Karpas-422 (cell line): ENCODE measurements around the gene MEIS3. TPM values are rescaled to one million over a fixed set of nuclear protein-coding genes. Genes with fewer than 3 reads are reported as not detected.

Experiments used
- DNase-seq: peaks from one replicate; pipeline ENCODE4 v3.0.0-alpha.2; 2015
- H2AFZ ChIP-seq: fragments of 200-600 bp; sonication (generic); 2 replicates; pipeline ENCODE4 v1.6.1; 2014; ENCODE audit warnings: antibody characterized with exemption, low read length, mixed read lengths
- H3K27ac ChIP-seq: fragments of 200-600 bp; sonication (generic); 2 replicates; pipeline ENCODE4 v1.5.1; 2014; ENCODE audit warnings: mild to moderate bottlenecking, low read length, moderate library complexity
- H3K27me3 ChIP-seq: fragments of 200-600 bp; sonication (generic); 2 replicates; pipeline ENCODE4 v1.6.1; 2014; ENCODE audit warnings: low read length, mixed read lengths
- H3K36me3 ChIP-seq: fragments of 200-600 bp; sonication (generic); 2 replicates; pipeline ENCODE4 v1.6.1; 2014; ENCODE audit warnings: low read length, mixed read lengths; ENCODE audit not compliant: insufficient read depth
- H3K4me1 ChIP-seq: fragments of 200-600 bp; sonication (generic); 2 replicates; pipeline ENCODE4 v1.6.1; 2014; ENCODE audit warnings: mild to moderate bottlenecking, low read length, mixed read lengths
- H3K4me2 ChIP-seq: fragments of 200-600 bp; sonication (generic); 2 replicates; pipeline ENCODE4 v1.6.1; 2014; ENCODE audit warnings: low read length, low read depth, mild to moderate bottlenecking; ENCODE audit not compliant: poor library complexity, severe bottlenecking
- H3K4me3 ChIP-seq: fragments of 200-600 bp; sonication (generic); 2 replicates; pipeline ENCODE4 v1.5.1; 2014; ENCODE audit warnings: mild to moderate bottlenecking, antibody characterized with exemption, low read length, mixed read lengths
- H3K79me2 ChIP-seq: fragments of 200-600 bp; sonication (generic); 2 replicates; pipeline ENCODE4 v1.6.1; 2014; ENCODE audit warnings: mild to moderate bottlenecking, low read length, mixed read lengths
- H3K9ac ChIP-seq: fragments of 200-600 bp; sonication (generic); 2 replicates; pipeline ENCODE4 v1.6.0; 2014; ENCODE audit warnings: low read length
- H3K9me2 ChIP-seq: fragments of 200-600 bp; sonication (generic), shearing (Covaris generic); replicated peaks from 2 replicates; pipeline ENCODE4 v1.6.0; 2014; ENCODE audit warnings: mild to moderate bottlenecking, low read length, moderate library complexity; ENCODE audit not compliant: insufficient read depth
- H3K9me3 ChIP-seq: fragments of 300-700, 200-600 bp; sonication (generic); 2 replicates; pipeline ENCODE4 v1.6.1; 2014; ENCODE audit warnings: low read length, mixed read lengths
- H4K20me1 ChIP-seq: fragments of 200-600 bp; sonication (generic); 2 replicates; pipeline ENCODE4 v1.6.1; 2014; ENCODE audit warnings: mild to moderate bottlenecking, antibody characterized with exemption, low read length, low read depth; ENCODE audit not compliant: insufficient read depth
- total RNA-seq: library from RNA; depleted of rRNA; stranded (reverse); fragments of >200 nt; shearing (Covaris generic); gene quantifications from 2 replicates; pipeline ENCODE4 v1.2.3, GENCODE V29; 2014; ENCODE audit warnings: low replicate concordance

MEIS3 gene
- total RNA-seq, 1 experiment from 2014 or later, result 3.3 TPM

DNA sequence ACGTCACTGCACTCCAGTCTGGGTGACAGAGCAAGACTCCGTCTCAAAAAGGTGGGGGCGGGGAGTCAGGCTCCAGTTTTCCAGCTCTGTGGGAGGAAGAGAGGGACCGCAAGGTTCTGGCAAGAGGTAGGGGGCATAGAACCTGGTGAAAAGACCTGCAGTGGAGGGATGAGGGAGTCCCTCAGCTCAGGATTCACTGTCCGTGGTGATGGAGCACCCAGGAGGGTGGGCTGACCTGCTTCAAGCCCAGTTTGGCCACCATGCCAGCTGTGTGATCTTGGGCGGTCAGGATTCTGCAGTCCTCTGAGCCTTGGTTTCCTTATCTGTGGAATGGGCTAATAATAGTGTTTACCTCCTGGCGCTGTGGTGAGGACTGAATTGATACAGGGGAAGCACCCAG is 31.2 kb upstream of the MEIS3 start:
- Histone ChIP-seq H3K27me3 (no peaks in the 10 kb centered on the region), H3K9ac (no peak overlapping the region), H4K20me1 (no peaks in the 10 kb centered on the region), H3K4me2 (no peak overlapping the region), H3K4me1 (peaks cover 5% of the 10 kb centered on the region), H3K4me3 (no peak overlapping the region), H3K79me2 (no peaks in the 10 kb centered on the region), H3K9me3 (no peaks in the 10 kb centered on the region), H3K9me2 (no peaks in the 10 kb centered on the region), H3K36me3 (no peaks in the 10 kb centered on the region), H2AFZ (no peak overlapping the region), H3K27ac (no peak overlapping the region)
- no peak for DNase-seq

DNA sequence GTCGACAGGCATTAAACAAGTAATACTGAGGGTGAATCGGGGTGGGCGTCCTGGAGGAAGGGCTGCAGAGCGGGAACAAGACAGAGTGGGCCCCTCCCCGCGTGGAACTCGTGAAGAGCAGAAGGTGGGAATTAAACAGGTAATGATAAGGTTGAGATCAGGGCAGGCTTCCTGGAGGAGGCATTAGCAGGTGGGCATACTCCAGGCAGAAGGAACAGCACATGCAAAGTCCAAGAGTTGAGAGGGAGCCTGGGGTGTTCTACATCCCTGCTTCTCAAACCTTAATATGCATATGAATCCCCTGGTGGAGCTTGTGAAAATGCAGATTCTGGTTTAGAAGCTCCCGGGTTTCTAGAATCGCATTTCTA is 29.0 kb upstream of the MEIS3 start:
- no peak for DNase-seq
- H3K27me3 ChIP-seq, result no peaks in the 10 kb centered on the region
- H2AFZ ChIP-seq, result no peak overlapping the region
- no peaks in the 10 kb centered on the region for H3K9me2 ChIP-seq
- H4K20me1 ChIP-seq, result no peaks in the 10 kb centered on the region
- H3K9ac ChIP-seq, result no peak overlapping the region
- no peak overlapping the region for H3K27ac ChIP-seq
- peaks cover 5% of the 10 kb centered on the region for H3K4me1 ChIP-seq
- no peak overlapping the region for H3K4me3 ChIP-seq
- no peaks in the 10 kb centered on the region for H3K36me3 ChIP-seq
- H3K79me2 ChIP-seq, result no peaks in the 10 kb centered on the region
- H3K4me2 ChIP-seq, result no peak overlapping the region
- no peaks in the 10 kb centered on the region for H3K9me3 ChIP-seq

DNA sequence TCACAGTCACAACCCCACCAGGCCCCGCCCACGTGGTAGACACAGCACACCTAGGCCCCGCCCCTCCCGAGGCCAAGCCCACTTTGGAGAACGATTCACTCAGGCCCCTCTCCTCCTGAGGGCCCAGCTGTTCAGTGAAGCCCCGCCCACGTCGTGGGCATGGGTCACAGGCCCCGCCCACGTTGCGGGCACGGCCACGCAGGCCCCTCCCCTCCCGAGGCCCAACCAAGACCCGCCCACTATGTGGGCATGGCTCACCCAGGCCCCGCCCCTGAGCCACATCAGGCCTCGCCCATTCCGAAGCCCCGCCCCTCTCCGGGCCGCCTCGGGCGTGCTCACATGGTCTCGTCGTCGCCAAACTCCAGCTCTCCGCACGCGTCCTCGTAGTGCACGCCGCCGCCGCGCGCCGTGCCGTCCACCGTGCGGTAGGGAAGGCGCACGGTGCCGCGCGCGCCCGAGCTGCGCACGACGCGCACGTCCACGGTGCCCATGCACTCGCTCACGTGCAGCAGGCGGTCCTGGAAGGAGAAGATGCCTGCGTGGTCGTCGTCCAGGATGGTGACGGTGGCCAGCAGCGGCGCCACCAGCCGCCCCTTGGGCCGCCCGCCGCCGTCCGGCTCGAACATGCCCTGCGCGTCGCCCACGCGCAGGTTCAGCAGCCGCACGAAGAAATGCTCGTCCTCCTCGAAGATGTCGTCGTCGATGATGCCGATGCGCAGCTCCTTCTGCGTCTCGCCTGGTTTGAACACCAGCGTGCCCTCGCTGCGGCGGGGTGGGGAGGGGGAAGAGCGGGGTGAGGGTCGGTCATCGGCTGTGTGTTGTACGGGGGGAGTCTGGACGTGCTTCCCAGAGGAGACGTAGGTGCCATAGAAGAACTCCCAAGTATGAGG is 28.4 kb upstream of the MEIS3 start:
- no peak overlapping the region for H3K4me2 ChIP-seq
- no peaks in the 10 kb centered on the region for H3K9me3 ChIP-seq
- no peaks in the 10 kb centered on the region for H3K9me2 ChIP-seq
- H3K27ac ChIP-seq, result no peak overlapping the region
- H3K27me3 ChIP-seq, result no peaks in the 10 kb centered on the region
- H3K4me1 ChIP-seq, result peaks cover 5% of the 10 kb centered on the region
- no peaks in the 10 kb centered on the region for H3K79me2 ChIP-seq
- no peak overlapping the region for H2AFZ ChIP-seq
- no peak overlapping the region for H3K9ac ChIP-seq
- H3K36me3 ChIP-seq, result no peaks in the 10 kb centered on the region
- no peaks in the 10 kb centered on the region for H4K20me1 ChIP-seq
- DNase-seq, result peak; percentile 80
- no peak overlapping the region for H3K4me3 ChIP-seq

DNA sequence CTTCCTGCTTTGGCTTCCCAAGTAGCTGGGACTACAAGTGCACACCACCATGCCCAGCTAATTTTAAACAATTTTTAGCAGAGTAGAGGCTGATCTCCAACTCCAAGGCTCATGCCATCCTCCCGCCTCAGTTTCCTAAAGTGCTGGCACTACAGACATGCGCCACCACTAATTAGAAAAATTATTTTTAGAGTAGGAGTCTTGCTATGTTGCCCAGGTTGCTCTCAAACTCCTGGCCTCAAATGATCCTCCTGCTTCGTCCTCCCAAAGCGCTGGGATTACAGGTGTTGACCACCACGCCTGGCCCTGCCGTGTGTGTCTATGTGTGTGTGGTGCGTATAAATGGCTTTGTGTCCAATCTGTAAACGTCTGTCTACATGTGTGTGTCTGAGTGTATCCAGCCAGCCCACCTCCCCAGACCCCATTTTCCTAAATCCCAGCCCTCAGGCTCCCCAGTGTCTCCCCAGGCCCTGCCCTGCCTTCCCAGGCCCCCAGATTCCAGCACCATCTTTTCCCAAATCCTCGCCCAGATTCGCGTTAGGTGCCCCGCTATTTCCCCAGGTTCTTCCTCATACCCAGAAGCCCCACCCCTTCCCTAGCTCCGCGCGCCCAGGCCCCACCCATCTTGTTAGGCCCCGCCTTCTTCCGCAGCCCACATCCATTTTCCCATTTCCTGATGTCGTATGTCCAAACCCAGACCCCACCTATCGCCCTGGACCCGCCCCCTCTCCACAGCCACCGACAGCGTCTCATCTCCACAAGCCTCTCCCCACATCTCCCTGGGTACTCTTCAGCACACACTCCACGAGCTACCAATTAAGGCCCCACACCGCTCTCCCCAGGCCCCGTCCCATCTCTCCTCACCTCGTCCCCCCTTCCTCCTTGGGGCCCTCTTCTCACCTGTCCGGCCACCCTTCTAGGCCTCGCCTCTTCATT is 27.5 kb upstream of the MEIS3 start:
- H3K9me3 ChIP-seq, result no peaks in the 10 kb centered on the region
- H3K4me2 ChIP-seq, result no peak overlapping the region
- no peak overlapping the region for H3K4me3 ChIP-seq
- no peak overlapping the region for H3K27ac ChIP-seq
- no peak for DNase-seq
- H2AFZ ChIP-seq, result no peak overlapping the region
- 0 out of 2 replicates have a peak overlapping the region, but pooled peaks have one; percentile 46 for H3K9ac ChIP-seq
- H3K27me3 ChIP-seq, result no peaks in the 10 kb centered on the region
- H3K4me1 ChIP-seq, result peaks cover 5% of the 10 kb centered on the region
- no peaks in the 10 kb centered on the region for H4K20me1 ChIP-seq
- H3K9me2 ChIP-seq, result no peaks in the 10 kb centered on the region
- no peaks in the 10 kb centered on the region for H3K79me2 ChIP-seq
- no peaks in the 10 kb centered on the region for H3K36me3 ChIP-seq

DNA sequence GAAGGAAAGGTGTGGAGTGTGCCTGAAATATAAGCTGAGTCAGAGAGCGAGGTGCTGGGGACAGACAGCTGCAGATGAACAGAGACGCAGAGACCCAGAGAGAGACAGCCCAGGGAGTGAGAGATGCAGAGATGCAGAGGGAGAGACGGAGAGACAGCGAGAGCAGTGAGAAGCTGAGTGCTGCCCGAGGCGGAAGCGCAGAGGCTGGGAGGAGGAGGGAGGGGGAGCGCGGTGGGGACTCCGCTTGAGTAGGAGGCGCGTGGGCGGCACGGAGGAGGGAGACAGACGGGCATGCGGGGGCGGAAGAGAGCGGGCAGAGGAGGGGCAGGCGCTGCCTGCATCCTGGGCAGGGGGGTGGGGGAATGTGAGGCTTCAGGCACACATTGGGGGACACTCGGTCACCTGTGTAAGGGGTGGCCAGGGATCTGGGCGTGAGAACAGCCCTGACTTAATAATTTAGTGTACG is 26.6 kb upstream of the MEIS3 start:
- Histone ChIP-seq H3K4me3 (no peak overlapping the region; the same call in 1 of the 2 replicates), H3K4me2 (peak overlapping the region; percentile 22), H3K9me2 (no peaks in the 10 kb centered on the region), H3K79me2 (no peaks in the 10 kb centered on the region), H3K27ac (no peak overlapping the region), H3K27me3 (no peaks in the 10 kb centered on the region), H2AFZ (no peak overlapping the region), H3K4me1 (peaks cover 5% of the 10 kb centered on the region), H4K20me1 (no peaks in the 10 kb centered on the region), H3K9me3 (no peaks in the 10 kb centered on the region), H3K36me3 (no peaks in the 10 kb centered on the region), H3K9ac (peak overlapping the region; percentile 46; the same call in 1 of the 2 replicates)
- DNase-seq, result peak; percentile 75

DNA sequence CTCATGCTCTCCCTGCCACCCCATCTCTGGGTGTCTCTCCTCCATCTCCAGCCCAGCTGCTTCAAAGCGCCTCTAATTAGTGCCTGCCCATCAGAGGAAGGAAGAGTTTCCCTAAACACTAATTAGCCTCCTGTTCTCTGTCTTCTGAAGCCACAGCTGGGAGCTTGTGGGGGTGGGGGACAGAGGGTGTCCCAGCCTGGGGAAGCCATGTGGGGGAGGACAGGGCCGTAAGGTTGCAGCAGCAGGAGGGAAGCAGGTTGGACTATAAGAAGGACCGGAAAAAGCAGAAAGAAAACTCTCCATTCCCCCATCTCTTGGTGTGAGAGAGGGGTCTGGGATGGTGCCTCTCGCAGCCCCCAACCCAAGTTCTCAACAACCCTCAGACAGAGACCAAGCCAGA is 26.2 kb upstream of the MEIS3 start:
- Histone ChIP-seq H3K27ac (no peak overlapping the region), H3K9me3 (no peaks in the 10 kb centered on the region), H3K9ac (peak overlapping the region; percentile 46; the same call in 1 of the 2 replicates), H3K4me2 (peak overlapping the region; percentile 22), H3K36me3 (no peaks in the 10 kb centered on the region), H3K27me3 (no peaks in the 10 kb centered on the region), H3K4me1 (peaks cover 5% of the 10 kb centered on the region), H3K79me2 (no peaks in the 10 kb centered on the region), H3K4me3 (no peak overlapping the region; the same call in 1 of the 2 replicates), H2AFZ (no peak overlapping the region), H3K9me2 (no peaks in the 10 kb centered on the region), H4K20me1 (no peaks in the 10 kb centered on the region)
- no peak for DNase-seq

DNA sequence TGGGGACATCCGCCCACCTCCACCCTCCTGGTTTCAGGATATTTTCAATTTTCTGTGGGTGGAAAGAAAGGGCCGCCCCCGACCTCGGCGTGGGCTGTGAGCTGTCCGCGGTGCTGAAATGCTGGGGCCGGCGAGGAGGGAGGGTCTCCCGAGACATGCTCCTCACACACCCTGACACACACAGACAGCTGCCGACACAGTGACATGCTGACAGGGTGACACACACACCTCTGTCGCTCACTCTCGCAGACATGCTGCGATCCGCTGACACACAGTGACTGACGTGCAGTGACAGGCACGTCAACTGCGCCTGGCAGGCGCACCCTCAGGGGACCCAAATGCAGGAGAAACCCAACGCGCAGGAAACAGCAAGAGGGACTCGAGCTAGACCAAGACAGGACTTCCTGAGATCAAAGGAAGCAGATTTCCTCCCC is 25.1 kb upstream of the MEIS3 start:
- H2AFZ ChIP-seq, result no peak overlapping the region
- no peaks in the 10 kb centered on the region for H3K79me2 ChIP-seq
- no peaks in the 10 kb centered on the region for H4K20me1 ChIP-seq
- H3K27me3 ChIP-seq, result no peaks in the 10 kb centered on the region
- no peaks in the 10 kb centered on the region for H3K9me2 ChIP-seq
- H3K4me3 ChIP-seq, result no peak overlapping the region
- H3K4me1 ChIP-seq, result peaks cover 5% of the 10 kb centered on the region
- no peak overlapping the region for H3K9ac ChIP-seq
- H3K36me3 ChIP-seq, result no peaks in the 10 kb centered on the region
- no peak overlapping the region for H3K27ac ChIP-seq
- peak; percentile 48 for DNase-seq
- H3K4me2 ChIP-seq, result no peak overlapping the region
- no peaks in the 10 kb centered on the region for H3K9me3 ChIP-seq

DNA sequence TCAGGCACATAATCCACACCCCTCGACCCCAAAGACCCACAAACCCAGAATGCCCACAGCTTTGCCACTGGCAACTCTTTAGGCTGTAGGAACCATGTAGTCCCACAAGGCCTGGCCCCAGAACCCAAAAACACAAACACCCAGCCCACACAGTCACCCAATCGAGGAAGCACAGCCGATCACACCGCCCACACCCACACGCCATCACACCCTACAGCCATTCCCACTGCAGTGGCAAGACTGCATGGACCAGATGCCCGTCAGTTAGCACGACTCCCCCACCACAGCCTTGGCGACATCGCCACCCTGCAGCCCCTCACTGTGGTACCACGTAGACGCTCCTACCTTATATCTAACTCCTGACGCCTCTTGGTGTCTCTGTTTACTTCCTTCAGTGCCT is 24.0 kb upstream of the MEIS3 start:
- Histone ChIP-seq H4K20me1 (no peaks in the 10 kb centered on the region), H3K9me2 (no peaks in the 10 kb centered on the region), H3K36me3 (no peaks in the 10 kb centered on the region), H3K79me2 (no peaks in the 10 kb centered on the region), H3K9ac (no peak overlapping the region), H3K4me1 (peaks cover 5% of the 10 kb centered on the region), H3K4me3 (no peak overlapping the region), H2AFZ (no peak overlapping the region), H3K9me3 (no peaks in the 10 kb centered on the region), H3K4me2 (no peak overlapping the region), H3K27ac (no peak overlapping the region), H3K27me3 (no peaks in the 10 kb centered on the region)
- DNase-seq, result no peak
